Mesenchymal stem cell (in vitro differentiated cells and primary cell): ENCODE data around the gene MTCL1.

Experiments
- DNase-seq: peaks from one replicate; pipeline ENCODE4 v3.0.0-alpha.2; 2013
- H2AFZ ChIP-seq: one replicate; pipeline ENCODE4 v1.6.1; 2013; ENCODE audit warnings: low read depth, mild to moderate bottlenecking, control low read depth, inconsistent platforms, low read length, moderate library complexity
- H2AK5ac ChIP-seq: 2 replicates; pipeline ENCODE4 v1.6.1; 2013; ENCODE audit warnings: low read length, moderate library complexity, mild to moderate bottlenecking, inconsistent platforms; ENCODE audit not compliant: severe bottlenecking
- H2BK120ac ChIP-seq: one replicate; pipeline ENCODE4 v1.6.1; 2013; ENCODE audit warnings: low read depth, mild to moderate bottlenecking, inconsistent platforms, low read length, moderate library complexity
- H2BK12ac ChIP-seq, 2 experiments: one replicate each; pipeline ENCODE4 v1.6.1; 2013; ENCODE audit warnings: inconsistent platforms in 2 of 2, low read length in 2 of 2, mild to moderate bottlenecking in 2 of 2, moderate library complexity in 2 of 2, control low read depth in 1 of 2
- H2BK15ac ChIP-seq: one replicate; pipeline ENCODE4 v1.6.1; 2013; ENCODE audit warnings: mild to moderate bottlenecking, low read depth, inconsistent platforms; ENCODE audit not compliant: poor library complexity, severe bottlenecking
- H2BK5ac ChIP-seq: 2 replicates; pipeline ENCODE4 v1.6.1; 2013; ENCODE audit warnings: low read depth, mild to moderate bottlenecking, low read length, control low read depth, inconsistent platforms; ENCODE audit not compliant: poor library complexity, severe bottlenecking
- H3K14ac ChIP-seq, 2 experiments: one replicate each; pipeline ENCODE4 v1.6.1; 2013; ENCODE audit warnings: inconsistent platforms in 2 of 2, low read length in 2 of 2, control low read depth in 1 of 2, mild to moderate bottlenecking in 1 of 2, moderate library complexity in 1 of 2
- H3K18ac ChIP-seq, 2 experiments: one replicate each; pipeline ENCODE4 v1.6.1; 2013; ENCODE audit warnings: inconsistent platforms in 2 of 2, low read length in 2 of 2, control low read depth in 1 of 2, low read depth in 1 of 2, mild to moderate bottlenecking in 1 of 2
- H3K23ac ChIP-seq, 2 experiments: one replicate each; pipeline ENCODE4 v1.6.1; 2013; ENCODE audit warnings: inconsistent platforms in 2 of 2, low read length in 2 of 2, mild to moderate bottlenecking in 2 of 2, moderate library complexity in 2 of 2, control low read depth in 1 of 2
- H3K27ac ChIP-seq: 2 replicates; pipeline ENCODE4 v1.5.1; 2013; ENCODE audit warnings: mild to moderate bottlenecking, moderate library complexity, low read length, control low read depth, inconsistent platforms; ENCODE audit not compliant: poor library complexity, severe bottlenecking
- H3K27me3 ChIP-seq, 2 experiments: 2 replicates each; pipeline versions ENCODE4 v1.6.1 to v1.7.0; 2013; ENCODE audit warnings: low read length in 2 of 2, mild to moderate bottlenecking in 2 of 2, moderate library complexity in 2 of 2, control low read depth in 1 of 2, inconsistent platforms in 1 of 2; ENCODE audit not compliant: control insufficient read depth in 1 of 2, insufficient read depth in 1 of 2
- H3K36me3 ChIP-seq, 2 experiments: 2 replicates each; pipeline versions ENCODE4 v1.6.1 to v1.7.0; 2013; ENCODE audit warnings: low read length in 2 of 2, control low read depth in 1 of 2, inconsistent platforms in 1 of 2, low read depth in 1 of 2, mild to moderate bottlenecking in 1 of 2; ENCODE audit not compliant: insufficient read depth in 2 of 2, control insufficient read depth in 1 of 2
- H3K4ac ChIP-seq, 2 experiments: one replicate each; pipeline ENCODE4 v1.6.1; 2013; ENCODE audit warnings: inconsistent platforms in 2 of 2, low read length in 2 of 2, mild to moderate bottlenecking in 2 of 2, moderate library complexity in 2 of 2, control low read depth in 1 of 2, low read depth in 1 of 2
- H3K4me1 ChIP-seq: 2 replicates; pipeline ENCODE4 v1.6.1; 2013; ENCODE audit warnings: low read depth, low read length, control low read depth; ENCODE audit not compliant: control insufficient read depth, insufficient read depth
- H3K4me2 ChIP-seq: 2 replicates; pipeline ENCODE4 v1.6.1; 2013; ENCODE audit warnings: low read length, mild to moderate bottlenecking, inconsistent platforms; ENCODE audit not compliant: poor library complexity, severe bottlenecking
- H3K4me3 ChIP-seq, 2 experiments: 2 replicates each; pipeline versions ENCODE4 v1.5.1 to v1.7.0; 2013; ENCODE audit warnings: low read length in 2 of 2, mild to moderate bottlenecking in 2 of 2, control low read depth in 1 of 2, low read depth in 1 of 2; ENCODE audit not compliant: insufficient read depth in 1 of 2
- H3K79me1 ChIP-seq: replicated peaks from 2 replicates; pipeline ENCODE4 v1.6.1; 2013; ENCODE audit warnings: mild to moderate bottlenecking, control low read depth, low read length, inconsistent platforms; ENCODE audit not compliant: poor library complexity, severe bottlenecking
- H3K9ac ChIP-seq: 2 replicates; pipeline ENCODE4 v1.7.0; 2013; ENCODE audit warnings: mild to moderate bottlenecking, low read length, moderate library complexity
- H3K9me3 ChIP-seq: 2 replicates; pipeline ENCODE4 v1.7.0; 2013; ENCODE audit warnings: mild to moderate bottlenecking, low read length; ENCODE audit not compliant: control insufficient read depth
- H4K8ac ChIP-seq: one replicate; pipeline ENCODE4 v1.6.1; 2013; ENCODE audit warnings: inconsistent platforms, mild to moderate bottlenecking, low read length, moderate library complexity
- H4K91ac ChIP-seq: one replicate; pipeline ENCODE4 v1.6.1; 2013; ENCODE audit warnings: mild to moderate bottlenecking, low read length, inconsistent platforms
- WGBS: methylation state at CpG from one replicate; pipeline ENCODE4 v1.1.7; 2013; ENCODE audit warnings: mixed read lengths; 5-methylcytosine and 5-hydroxymethylcytosine counted together

Gene MTCL1

DNA sequence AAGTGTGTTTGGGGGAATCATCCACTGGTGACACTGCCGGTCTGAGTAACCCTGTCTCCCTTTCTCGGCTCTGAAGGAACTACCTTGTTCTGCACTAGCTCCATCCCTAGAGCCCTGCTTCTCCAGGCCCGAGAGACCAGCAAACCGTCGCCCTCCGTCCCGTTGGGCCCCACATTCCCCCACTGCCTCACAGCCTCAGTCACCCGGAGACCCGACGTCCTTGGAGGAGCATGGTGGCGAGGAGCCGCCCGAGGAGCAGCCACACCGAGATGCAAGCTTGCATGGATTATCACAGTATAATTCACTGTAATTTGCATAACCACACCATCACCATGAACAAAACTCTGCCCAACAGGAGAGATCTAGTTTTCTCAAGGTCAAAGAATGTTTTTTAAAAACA, 126.2 kb downstream of the MTCL1 start:
- no peaks in the 10 kb centered on the region for H3K27me3 ChIP-seq
- no peaks in the 10 kb centered on the region for H3K9me3 ChIP-seq
- H2BK120ac ChIP-seq, result no peak overlapping the region
- H4K91ac ChIP-seq, result no peak overlapping the region
- no peak overlapping the region for H2AK5ac ChIP-seq
- no peak for DNase-seq
- H3K23ac ChIP-seq, result no peak overlapping the region
- no peak overlapping the region for H2AFZ ChIP-seq
- H2BK5ac ChIP-seq, result no peak overlapping the region
- H3K27ac ChIP-seq, result no peak overlapping the region
- H3K14ac ChIP-seq, result peak overlapping the region in 1 of 2 experiments; percentile 9
- H3K79me1 ChIP-seq, result peaks cover 5% of the 10 kb centered on the region
- H2BK12ac ChIP-seq, result no peak overlapping the region
- peaks cover 32 to 67% of the 10 kb centered on the region in 2 experiments for H3K36me3 ChIP-seq
- H3K9ac ChIP-seq, result no peak overlapping the region
- no peak overlapping the region for H3K4me2 ChIP-seq
- H3K4ac ChIP-seq, result no peak overlapping the region
- peaks cover 23% of the 10 kb centered on the region for H3K4me1 ChIP-seq
- no peak overlapping the region for H4K8ac ChIP-seq
- 99% methylated on average over 14 of the region's 14 CpGs for WGBS
- H3K4me3 ChIP-seq, result no peak overlapping the region
- no peak overlapping the region for H3K18ac ChIP-seq
- H2BK15ac ChIP-seq, result no peak overlapping the region

- peaks cover 5% of the 10 kb centered on the region for H3K9me3 ChIP-seq
- H3K14ac ChIP-seq, result no peak overlapping the region
- H3K79me1 ChIP-seq, result peaks cover 1% of the 10 kb centered on the region
- no peak overlapping the region for H3K4ac ChIP-seq
- no peak overlapping the region for H2AK5ac ChIP-seq
- H4K91ac ChIP-seq, result no peak overlapping the region
- no peak overlapping the region for H3K18ac ChIP-seq
- H3K9ac ChIP-seq, result no peak overlapping the region
- H2BK5ac ChIP-seq, result no peak overlapping the region
- no peak overlapping the region for H2BK120ac ChIP-seq
- H2BK12ac ChIP-seq, result no peak overlapping the region
- no peak for DNase-seq
- H3K4me2 ChIP-seq, result no peak overlapping the region
- WGBS, result 98% methylated on average over 2 of the region's 2 CpGs
- no peak overlapping the region for H2AFZ ChIP-seq
- peaks cover 23% of the 10 kb centered on the region for H3K4me1 ChIP-seq
- no peak overlapping the region for H3K23ac ChIP-seq
- H3K27me3 ChIP-seq, result no peaks in the 10 kb centered on the region
- H3K36me3 ChIP-seq, result peaks cover 20 to 48% of the 10 kb centered on the region in 2 experiments
- no peak overlapping the region for H2BK15ac ChIP-seq
- H3K4me3 ChIP-seq, result no peak overlapping the region
- H4K8ac ChIP-seq, result no peak overlapping the region
- H3K27ac ChIP-seq, result no peak overlapping the region
Measured at GRCh38 chr18:8833480-8833879, 128.1 kb downstream of the MTCL1 start.

GRCh38 chr18:8834881-8835280, 129.5 kb downstream of the MTCL1 start:
- Histone ChIP-seq H3K4me2 (no peak overlapping the region), H3K23ac (no peak overlapping the region), H2BK120ac (no peak overlapping the region), H2BK15ac (no peak overlapping the region), H3K4ac (no peak overlapping the region), H4K8ac (no peak overlapping the region), H3K27me3 (no peaks in the 10 kb centered on the region), H3K79me1 (no peaks in the 10 kb centered on the region), H2BK12ac (no peak overlapping the region), H3K27ac (peak overlapping the region; percentile 10), H3K18ac (no peak overlapping the region), H3K14ac (no peak overlapping the region), H2BK5ac (no peak overlapping the region), H3K4me3 (peak overlapping the region in 1 of 2 experiments; percentile 23), H3K9me3 (peaks cover 5% of the 10 kb centered on the region), H4K91ac (no peak overlapping the region), H3K36me3 (peaks cover 10 to 36% of the 10 kb centered on the region in 2 experiments), H2AK5ac (peak overlapping the region; percentile 7), H3K4me1 (peaks cover 17% of the 10 kb centered on the region), H3K9ac (peak overlapping the region; percentile 28), H2AFZ (no peak overlapping the region)
- WGBS, result 96% methylated on average over 6 of the region's 6 CpGs
- no peak for DNase-seq

- peak overlapping the region in 1 of 2 experiments; percentile 23 for H3K4me3 ChIP-seq
- peaks cover 12% of the 10 kb centered on the region for H3K4me1 ChIP-seq
- H4K8ac ChIP-seq, result peak overlapping the region; percentile 12
- H3K79me1 ChIP-seq, result no peaks in the 10 kb centered on the region
- H3K4ac ChIP-seq, result no peak overlapping the region
- H3K14ac ChIP-seq, result no peak overlapping the region
- peaks cover 4 to 29% of the 10 kb centered on the region in 2 experiments for H3K36me3 ChIP-seq
- H2BK5ac ChIP-seq, result no peak overlapping the region
- H3K4me2 ChIP-seq, result no peak overlapping the region
- H2AK5ac ChIP-seq, result peak overlapping the region; percentile 26
- H3K27ac ChIP-seq, result peak overlapping the region; percentile 16
- no peak overlapping the region for H4K91ac ChIP-seq
- no peak overlapping the region for H2BK120ac ChIP-seq
- no peak overlapping the region for H2BK15ac ChIP-seq
- peaks cover 5% of the 10 kb centered on the region for H3K9me3 ChIP-seq
- no peak overlapping the region for H2AFZ ChIP-seq
- H2BK12ac ChIP-seq, result no peak overlapping the region
- H3K23ac ChIP-seq, result peak overlapping the region in 1 of 2 experiments; percentile 92
- WGBS, result 88% methylated on average over 3 of the region's 3 CpGs
- no peak overlapping the region for H3K18ac ChIP-seq
- no peaks in the 10 kb centered on the region for H3K27me3 ChIP-seq
- H3K9ac ChIP-seq, result peak overlapping the region; percentile 28
- no peak for DNase-seq
Measured at GRCh38 chr18:8835521-8835953, 130.2 kb downstream of the MTCL1 start.
